Gastrocnemius medialis (tissue), 4 donors: ENCODE results near the gene UNC5A. TPM values are rescaled to one million over a fixed set of nuclear protein-coding genes. Genes with fewer than 3 reads are reported as not detected.

Experiments used
- ATAC-seq, 2 donors: fragments of 150-250 bp; one replicate each; pipeline ENCODE4 v1.9.1; 2016
- DNase-seq, 2 donors: peaks; one replicate each; pipeline ENCODE4 v3.0.0-alpha.2; 2019
- H3K27ac ChIP-seq, 4 donors: fragments of 200-600 bp; sonication (generic); 1 replicate in 1 of 4; 2 replicates in 3 of 4; pipeline ENCODE4 v1.5.1; 2016 to 2018; ENCODE audit warnings: mild to moderate bottlenecking in 2 of 4, moderate library complexity in 1 of 4
- H3K27me3 ChIP-seq, 3 donors: fragments of 200-600 bp; sonication (generic) in 2 of 3; 1 replicate in 1 of 3; 2 replicates in 2 of 3; pipeline versions ENCODE4 v1.5.1 to v1.6.0; 2016 to 2019; ENCODE audit warnings: mild to moderate bottlenecking in 1 of 3, moderate library complexity in 1 of 3
- H3K36me3 ChIP-seq, 2 donors: fragments of 200-600 bp; sonication (generic) in 1 of 2; one replicate each; pipeline ENCODE4 v1.5.1; 2017 to 2018
- H3K4me1 ChIP-seq, 2 donors: fragments of 200-600 bp; sonication (generic) in 1 of 2; one replicate each; pipeline ENCODE4 v1.5.1; 2016 to 2017; ENCODE audit warnings: mild to moderate bottlenecking in 2 of 2
- H3K4me3 ChIP-seq, 4 donors: fragments of 200-600 bp; sonication (generic) in 3 of 4; 1 replicate in 1 of 4; 2 replicates in 3 of 4; pipeline ENCODE4 v1.5.1; 2016 to 2019; ENCODE audit warnings: mild to moderate bottlenecking in 2 of 4
- H3K9me3 ChIP-seq, 3 donors: fragments of 200-600 bp; sonication (generic) in 2 of 3; 1 replicate in 1 of 3; 2 replicates in 2 of 3; pipeline ENCODE4 v1.5.1; 2016 to 2019
- CTCF ChIP-seq, 5 experiments: fragments of 450-650 bp in 3 of 5; fragments of 200-600 bp in 2 of 5; sonication (generic) in 2 of 5; IDR thresholded peaks in 4 of 5; conservative IDR thresholded peaks in 1 of 5; 1 replicate in 4 of 5; 2 replicates in 1 of 5; pipeline ENCODE4 v1.5.1; 2016 to 2019; ENCODE audit warnings: antibody characterized with exemption in 5 of 5, mild to moderate bottlenecking in 3 of 5, moderate library complexity in 3 of 5
- POLR2A ChIP-seq, 2 donors: fragments of 450-650 bp; IDR thresholded peaks; one replicate each; pipeline ENCODE4 v1.6.1; 2017; ENCODE audit warnings: antibody characterized with exemption in 2 of 2, mild to moderate bottlenecking in 2 of 2, moderate library complexity in 2 of 2
- in situ Hi-C, 4 donors: fragments of 200-750 bp; cut with MboI; loops; one replicate each; pipeline versions ENCODE4 v1.15.0 to v1.8.0; 2017; ENCODE audit warnings: low sequenced_read_pairs in 4 of 4
- intact Hi-C: fragments of 100-400 bp; cut with DNase I; formaldehyde crosslinking; loops from one replicate; pipeline ENCODE4 v1.15.1; 2023; ENCODE audit warnings: low total_unique reads
- total RNA-seq, 4 donors: library from RNA; depleted of rRNA; stranded (reverse); fragments of >200 nt; gene quantifications; one replicate each; pipeline versions ENCODE4 v1.1.0 to v1.2.3, GENCODE V29; 2016

Gene UNC5A
- total RNA-seq, 4 donors from 2014 or later: 0.10 to 0.55 TPM; not detected in 2

GRCh38 chr5:176827736-176828414 is 17.5 kb downstream of the UNC5A start:
- no peaks in the 10 kb centered on the region for H3K4me1 ChIP-seq
- H3K9me3 ChIP-seq: no peaks in the 10 kb centered on the region
- ATAC-seq (no peak), DNase-seq (no peak)
- TF ChIP-seq POLR2A (IDR thresholded peaks at IDR 0.05) (no peak), CTCF (IDR thresholded peaks at IDR 0.05 in 4 of 5, conservative IDR thresholded peaks at IDR 0.05 in 1 of 5) (no peak)
- H3K36me3 ChIP-seq: no peaks in the 10 kb centered on the region
- H3K27me3 ChIP-seq: peaks cover 0 to 9% (median 4%) of the 10 kb centered on the region in 3 donors
- no peak overlapping the region for H3K27ac ChIP-seq
- intact Hi-C loops: no loop called here
- no peak overlapping the region for H3K4me3 ChIP-seq
- in situ Hi-C loops: no loop called here

- Histone ChIP-seq H3K36me3 (no peaks in the 10 kb centered on the region), H3K27me3 (peaks cover 0 to 9% (median 0%) of the 10 kb centered on the region in 3 donors), H3K9me3 (no peaks in the 10 kb centered on the region), H3K4me1 (no peaks in the 10 kb centered on the region), H3K4me3 (no peak overlapping the region), H3K27ac (no peak overlapping the region)
- no peak for TF ChIP-seq CTCF (IDR thresholded peaks at IDR 0.05 in 4 of 5, conservative IDR thresholded peaks at IDR 0.05 in 1 of 5)
- no peak for TF ChIP-seq POLR2A (IDR thresholded peaks at IDR 0.05)
- intact Hi-C loops (no loop called here), in situ Hi-C loops (no loop called here)
- DNase-seq (no peak), ATAC-seq (no peak)
Measured at GRCh38 chr5:176829320-176829719, 19.0 kb downstream of the UNC5A start.

GRCh38 chr5:176830422-176830994 is 20.1 kb downstream of the UNC5A start:
- no peak for DNase-seq
- Histone ChIP-seq H3K4me1 (no peaks in the 10 kb centered on the region), H3K27me3 (peaks cover 0 to 16% (median 0%) of the 10 kb centered on the region in 3 donors), H3K36me3 (no peaks in the 10 kb centered on the region), H3K4me3 (no peak overlapping the region), H3K27ac (no peak overlapping the region), H3K9me3 (no peaks in the 10 kb centered on the region)
- no peak for ATAC-seq
- in situ Hi-C loops (no loop called here), intact Hi-C loops (no loop called here)
- TF ChIP-seq POLR2A (IDR thresholded peaks at IDR 0.05) (no peak), CTCF (IDR thresholded peaks at IDR 0.05 in 4 of 5, conservative IDR thresholded peaks at IDR 0.05 in 1 of 5) (no peak)

- H3K4me1 ChIP-seq: no peaks in the 10 kb centered on the region
- peaks cover 0 to 16% (median 0%) of the 10 kb centered on the region in 3 donors for H3K27me3 ChIP-seq
- TF ChIP-seq POLR2A (IDR thresholded peaks at IDR 0.05): no peak
- no peak for TF ChIP-seq CTCF (IDR thresholded peaks at IDR 0.05 in 4 of 5, conservative IDR thresholded peaks at IDR 0.05 in 1 of 5)
- no peak for DNase-seq
- H3K27ac ChIP-seq: no peak overlapping the region
- no peak overlapping the region for H3K4me3 ChIP-seq
- no peaks in the 10 kb centered on the region for H3K36me3 ChIP-seq
- no peaks in the 10 kb centered on the region for H3K9me3 ChIP-seq
- intact Hi-C loops: no loop called here
- in situ Hi-C loops: no loop called here
- ATAC-seq: no peak
Measured at GRCh38 chr5:176830995-176831423, 20.6 kb downstream of the UNC5A start.
